GM23338 (cell line): ENCODE measurements around the gene TIMM17A. TPM values are rescaled to one million over a fixed set of nuclear protein-coding genes. Genes with fewer than 3 reads are reported as not detected.

Source experiments
- ATAC-seq: fragments of 200-7000 bp; cut with Tn5 transposase; 3 replicates; pipeline ENCODE4 v1.9.1; 2020
- DNase-seq: peaks from one replicate; pipeline ENCODE4 v3.0.0-alpha.2; 2015; ENCODE audit warnings: low spot score
- H2AFZ ChIP-seq: fragments of 200-600 bp; sonication (generic); 2 replicates; pipeline ENCODE4 v1.8.0; 2016; ENCODE audit warnings: antibody characterized with exemption, mild to moderate bottlenecking, moderate library complexity
- H3F3A ChIP-seq: fragments of 200-600 bp; sonication (generic); replicated peaks from 2 replicates; pipeline ENCODE4 v1.8.0; 2017; ENCODE audit warnings: antibody characterized with exemption, mixed run types, low read depth
- H3K27ac ChIP-seq: fragments of 200-600 bp; sonication (generic); 2 replicates; pipeline ENCODE4 v1.6.1; 2016; ENCODE audit warnings: low read depth
- H3K27me3 ChIP-seq: fragments of 200-600 bp; sonication (generic); 2 replicates; pipeline ENCODE4 v1.8.0; 2016; ENCODE audit warnings: mild to moderate bottlenecking, mixed run types, moderate library complexity; ENCODE audit not compliant: insufficient read depth
- H3K36me3 ChIP-seq: fragments of 200-600 bp; sonication (generic); 2 replicates; pipeline ENCODE4 v1.8.0; 2016; ENCODE audit warnings: mild to moderate bottlenecking; ENCODE audit not compliant: insufficient read depth
- H3K4me1 ChIP-seq: fragments of 200-600 bp; sonication (generic); 2 replicates; pipeline ENCODE4 v1.8.0; 2016; ENCODE audit warnings: mild to moderate bottlenecking, moderate library complexity; ENCODE audit not compliant: insufficient read depth
- H3K4me2 ChIP-seq: fragments of 200-600 bp; sonication (generic); 2 replicates; pipeline ENCODE4 v1.7.1; 2017; ENCODE audit warnings: mixed run types
- H3K4me3 ChIP-seq: fragments of 200-600 bp; sonication (generic); 2 replicates; pipeline ENCODE4 v1.6.1; 2016; ENCODE audit warnings: mixed run types
- H3K79me2 ChIP-seq: fragments of 200-600 bp; sonication (generic); replicated peaks from 2 replicates; pipeline ENCODE4 v1.8.0; 2017; ENCODE audit warnings: mild to moderate bottlenecking; ENCODE audit not compliant: insufficient read depth
- H3K9me2 ChIP-seq: fragments of 200-600 bp; sonication (generic); 2 replicates; pipeline ENCODE4 v1.8.0; 2017; ENCODE audit not compliant: insufficient read depth
- H4K20me1 ChIP-seq: fragments of 200-600 bp; sonication (generic); replicated peaks from 2 replicates; pipeline ENCODE4 v1.8.0; 2017; ENCODE audit warnings: mild to moderate bottlenecking; ENCODE audit not compliant: insufficient read depth
- H3K27ac Mint-ChIP-seq: 2 replicates; pipeline ENCODE4 v1.8.0; 2020; ENCODE audit warnings: inconsistent platforms, mild to moderate bottlenecking, moderate library complexity, mixed read lengths
- H3K27me3 Mint-ChIP-seq: 3 replicates; pipeline ENCODE4 v1.8.0; 2022; ENCODE audit warnings: low read depth, mild to moderate bottlenecking, moderate library complexity, mixed read lengths, inconsistent platforms; ENCODE audit not compliant: insufficient read depth, poor library complexity
- H3K36me3 Mint-ChIP-seq: 3 replicates; pipeline ENCODE4 v1.8.0; 2021; ENCODE audit warnings: low read depth, mild to moderate bottlenecking, inconsistent platforms, moderate library complexity, mixed read lengths
- H3K4me1 Mint-ChIP-seq: 3 replicates; pipeline ENCODE4 v1.8.0; 2020; ENCODE audit warnings: mild to moderate bottlenecking, inconsistent platforms, mixed read lengths
- H3K4me3 Mint-ChIP-seq: 3 replicates; pipeline ENCODE4 v1.8.0; 2021; ENCODE audit warnings: moderate library complexity, mild to moderate bottlenecking, inconsistent platforms, mixed read lengths
- H3K9me3 Mint-ChIP-seq: 3 replicates; pipeline ENCODE4 v1.8.0; 2020; ENCODE audit warnings: moderate library complexity, mild to moderate bottlenecking, inconsistent platforms, mixed read lengths
- CREB1 ChIP-seq: fragments of 250-450 bp; sonication (Bioruptor Pico); IDR thresholded peaks from 2 replicates; pipeline ENCODE4 v1.5.0; 2020; ENCODE audit warnings: low read depth, mild to moderate bottlenecking, moderate library complexity
- EZH2 ChIP-seq: fragments of 200-600 bp; sonication (generic); IDR thresholded peaks from one replicate; pipeline ENCODE4 v1.8.0; 2017; ENCODE audit warnings: antibody characterized with exemption, mild to moderate bottlenecking, low read depth; ENCODE audit not compliant: unreplicated experiment
- JUNB ChIP-seq: IDR thresholded peaks from one replicate; pipeline ENCODE4 v1.6.1; 2016; ENCODE audit warnings: antibody characterized with exemption; ENCODE audit not compliant: unreplicated experiment
- POLR2AphosphoS5 ChIP-seq: IDR thresholded peaks from 2 replicates; pipeline ENCODE4 v1.6.1; 2016; ENCODE audit warnings: antibody characterized with exemption, low read depth
- STAT1 ChIP-seq: IDR thresholded peaks from one replicate; pipeline ENCODE4 v1.6.1; 2016; ENCODE audit warnings: antibody characterized with exemption; ENCODE audit not compliant: unreplicated experiment
- ZNF331 ChIP-seq: fragments of 250-450 bp; sonication (Bioruptor Pico); IDR thresholded peaks from 2 replicates; pipeline ENCODE4 v1.5.0; 2020; ENCODE audit warnings: low read depth, mild to moderate bottlenecking, moderate library complexity
- polyA plus RNA-seq: library from polyadenylated mRNA; unstranded; fragments of >200 nt; fragmentation: Nextera tagmentation; extraction: Ambion mirVana; gene quantifications from 2 replicates; pipeline ENCODE4 v1.2.1, GENCODE V29; 2016
- total RNA-seq: library from RNA; depleted of rRNA; stranded (reverse); fragments of >200 nt; shearing (Covaris generic); gene quantifications from 2 replicates; pipeline ENCODE4 v1.2.3, GENCODE V29; 2014
- TF ChIP-seq, protein P1 (sequence below): IDR thresholded peaks from one replicate; pipeline ENCODE4 v1.6.1; 2018; ENCODE audit warnings: antibody characterized with exemption; ENCODE audit not compliant: unreplicated experiment
- TF ChIP-seq, protein P2 (sequence below): fragments of 250-450 bp; sonication (Bioruptor Pico); IDR thresholded peaks from 2 replicates; pipeline ENCODE4 v1.5.0; 2020; ENCODE audit warnings: mild to moderate bottlenecking, moderate library complexity
- TF ChIP-seq, protein P3 (sequence below): IDR thresholded peaks from 2 replicates; pipeline ENCODE4 v1.6.1; 2016; ENCODE audit warnings: antibody characterized with exemption

Gene TIMM17A
- total and polyA plus RNA-seq, 2 experiments from 2014 or later = 38.5 to 60.0 TPM

DNA sequence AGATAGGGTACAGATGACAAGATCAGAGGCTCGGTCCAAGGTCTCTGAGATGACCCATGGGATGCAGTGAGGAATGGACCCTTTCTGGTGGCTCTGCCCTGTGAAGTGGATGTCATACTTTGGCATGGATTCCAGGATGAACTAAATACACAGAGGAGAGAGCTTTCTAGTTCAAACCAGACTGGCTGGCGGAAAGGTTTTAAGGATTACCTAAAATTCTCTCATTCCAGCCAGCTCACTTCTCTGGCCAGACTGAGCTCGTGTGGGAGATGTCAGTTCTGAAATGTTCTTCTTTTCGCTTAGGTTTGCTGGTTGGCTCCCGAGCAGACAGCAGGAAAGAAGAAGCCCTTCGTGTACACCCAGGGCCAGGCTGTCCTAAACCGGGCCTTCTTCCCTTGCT is 33.3 kb downstream of the TIMM17A start (continued):
- TF ChIP-seq, protein P1, sequence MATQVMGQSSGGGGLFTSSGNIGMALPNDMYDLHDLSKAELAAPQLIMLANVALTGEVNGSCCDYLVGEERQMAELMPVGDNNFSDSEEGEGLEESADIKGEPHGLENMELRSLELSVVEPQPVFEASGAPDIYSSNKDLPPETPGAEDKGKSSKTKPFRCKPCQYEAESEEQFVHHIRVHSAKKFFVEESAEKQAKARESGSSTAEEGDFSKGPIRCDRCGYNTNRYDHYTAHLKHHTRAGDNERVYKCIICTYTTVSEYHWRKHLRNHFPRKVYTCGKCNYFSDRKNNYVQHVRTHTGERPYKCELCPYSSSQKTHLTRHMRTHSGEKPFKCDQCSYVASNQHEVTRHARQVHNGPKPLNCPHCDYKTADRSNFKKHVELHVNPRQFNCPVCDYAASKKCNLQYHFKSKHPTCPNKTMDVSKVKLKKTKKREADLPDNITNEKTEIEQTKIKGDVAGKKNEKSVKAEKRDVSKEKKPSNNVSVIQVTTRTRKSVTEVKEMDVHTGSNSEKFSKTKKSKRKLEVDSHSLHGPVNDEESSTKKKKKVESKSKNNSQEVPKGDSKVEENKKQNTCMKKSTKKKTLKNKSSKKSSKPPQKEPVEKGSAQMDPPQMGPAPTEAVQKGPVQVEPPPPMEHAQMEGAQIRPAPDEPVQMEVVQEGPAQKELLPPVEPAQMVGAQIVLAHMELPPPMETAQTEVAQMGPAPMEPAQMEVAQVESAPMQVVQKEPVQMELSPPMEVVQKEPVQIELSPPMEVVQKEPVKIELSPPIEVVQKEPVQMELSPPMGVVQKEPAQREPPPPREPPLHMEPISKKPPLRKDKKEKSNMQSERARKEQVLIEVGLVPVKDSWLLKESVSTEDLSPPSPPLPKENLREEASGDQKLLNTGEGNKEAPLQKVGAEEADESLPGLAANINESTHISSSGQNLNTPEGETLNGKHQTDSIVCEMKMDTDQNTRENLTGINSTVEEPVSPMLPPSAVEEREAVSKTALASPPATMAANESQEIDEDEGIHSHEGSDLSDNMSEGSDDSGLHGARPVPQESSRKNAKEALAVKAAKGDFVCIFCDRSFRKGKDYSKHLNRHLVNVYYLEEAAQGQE = no peak

DNA sequence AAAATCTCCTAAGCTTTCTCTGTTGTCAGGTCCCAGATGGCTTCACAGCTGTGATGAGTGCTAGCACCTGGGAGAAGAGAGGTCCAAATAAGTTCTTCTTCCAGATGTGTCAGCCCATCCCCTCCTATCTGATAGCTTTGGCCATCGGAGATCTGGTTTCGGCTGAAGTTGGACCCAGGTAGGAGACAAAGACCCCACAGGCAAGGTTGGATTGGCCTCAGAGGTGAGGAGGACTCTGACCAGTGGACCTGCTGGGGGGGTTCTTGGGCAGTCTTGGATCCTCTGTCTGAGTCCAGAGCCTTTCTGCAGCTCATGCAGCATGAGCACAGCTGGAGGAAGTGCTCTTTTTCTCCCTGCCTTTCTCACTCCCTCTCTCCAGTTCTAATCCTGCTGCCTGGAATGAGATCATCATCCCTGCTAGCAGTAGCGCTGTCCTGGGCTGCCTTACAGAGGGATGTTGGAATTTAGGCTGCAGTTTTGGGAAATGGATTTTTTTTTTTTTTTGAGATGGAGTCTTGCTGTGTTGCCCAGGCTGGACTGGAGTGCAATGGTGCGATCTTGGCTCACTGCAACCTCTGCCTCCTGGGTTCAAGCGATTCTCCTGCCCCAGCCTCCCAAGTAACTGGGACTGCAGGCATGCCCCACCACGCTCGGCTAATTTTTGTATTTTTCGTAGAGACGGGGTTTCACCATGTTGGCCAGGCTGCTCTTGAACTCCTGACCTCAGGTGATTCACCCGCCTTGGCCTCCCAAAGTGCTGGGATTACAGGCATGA is 34.2 kb downstream of the TIMM17A start:
- Mint-ChIP-seq H3K9me3 (no peaks in the 10 kb centered on the region), H3K36me3 (peaks cover 53% of the 10 kb centered on the region), H3K4me3 (no peak overlapping the region), H3K4me1 (peaks cover 5% of the 10 kb centered on the region), H3K27ac (no peak overlapping the region), H3K27me3 (peaks cover 6% of the 10 kb centered on the region)
- ATAC-seq = no peak
- Histone ChIP-seq H3K4me3 (no peak overlapping the region), H3K4me1 (no peaks in the 10 kb centered on the region; the same call in 1 of the 2 replicates), H2AFZ (no peak overlapping the region), H3K4me2 (no peak overlapping the region), H4K20me1 (peaks cover 4% of the 10 kb centered on the region; the same call in 1 of the 2 replicates), H3K79me2 (peaks cover 33% of the 10 kb centered on the region), H3K27me3 (no peaks in the 10 kb centered on the region), H3K36me3 (peaks cover 24% of the 10 kb centered on the region; the same call in 1 of the 2 replicates), H3K27ac (no peak overlapping the region), H3F3A (0 out of 2 replicates have a peak, but pooled peaks cover 3% of the 10 kb centered on the region), H3K9me2 (no peaks in the 10 kb centered on the region)
- DNase-seq = no peak
- no peak for TF ChIP-seq JUNB
- TF ChIP-seq, protein P2, sequence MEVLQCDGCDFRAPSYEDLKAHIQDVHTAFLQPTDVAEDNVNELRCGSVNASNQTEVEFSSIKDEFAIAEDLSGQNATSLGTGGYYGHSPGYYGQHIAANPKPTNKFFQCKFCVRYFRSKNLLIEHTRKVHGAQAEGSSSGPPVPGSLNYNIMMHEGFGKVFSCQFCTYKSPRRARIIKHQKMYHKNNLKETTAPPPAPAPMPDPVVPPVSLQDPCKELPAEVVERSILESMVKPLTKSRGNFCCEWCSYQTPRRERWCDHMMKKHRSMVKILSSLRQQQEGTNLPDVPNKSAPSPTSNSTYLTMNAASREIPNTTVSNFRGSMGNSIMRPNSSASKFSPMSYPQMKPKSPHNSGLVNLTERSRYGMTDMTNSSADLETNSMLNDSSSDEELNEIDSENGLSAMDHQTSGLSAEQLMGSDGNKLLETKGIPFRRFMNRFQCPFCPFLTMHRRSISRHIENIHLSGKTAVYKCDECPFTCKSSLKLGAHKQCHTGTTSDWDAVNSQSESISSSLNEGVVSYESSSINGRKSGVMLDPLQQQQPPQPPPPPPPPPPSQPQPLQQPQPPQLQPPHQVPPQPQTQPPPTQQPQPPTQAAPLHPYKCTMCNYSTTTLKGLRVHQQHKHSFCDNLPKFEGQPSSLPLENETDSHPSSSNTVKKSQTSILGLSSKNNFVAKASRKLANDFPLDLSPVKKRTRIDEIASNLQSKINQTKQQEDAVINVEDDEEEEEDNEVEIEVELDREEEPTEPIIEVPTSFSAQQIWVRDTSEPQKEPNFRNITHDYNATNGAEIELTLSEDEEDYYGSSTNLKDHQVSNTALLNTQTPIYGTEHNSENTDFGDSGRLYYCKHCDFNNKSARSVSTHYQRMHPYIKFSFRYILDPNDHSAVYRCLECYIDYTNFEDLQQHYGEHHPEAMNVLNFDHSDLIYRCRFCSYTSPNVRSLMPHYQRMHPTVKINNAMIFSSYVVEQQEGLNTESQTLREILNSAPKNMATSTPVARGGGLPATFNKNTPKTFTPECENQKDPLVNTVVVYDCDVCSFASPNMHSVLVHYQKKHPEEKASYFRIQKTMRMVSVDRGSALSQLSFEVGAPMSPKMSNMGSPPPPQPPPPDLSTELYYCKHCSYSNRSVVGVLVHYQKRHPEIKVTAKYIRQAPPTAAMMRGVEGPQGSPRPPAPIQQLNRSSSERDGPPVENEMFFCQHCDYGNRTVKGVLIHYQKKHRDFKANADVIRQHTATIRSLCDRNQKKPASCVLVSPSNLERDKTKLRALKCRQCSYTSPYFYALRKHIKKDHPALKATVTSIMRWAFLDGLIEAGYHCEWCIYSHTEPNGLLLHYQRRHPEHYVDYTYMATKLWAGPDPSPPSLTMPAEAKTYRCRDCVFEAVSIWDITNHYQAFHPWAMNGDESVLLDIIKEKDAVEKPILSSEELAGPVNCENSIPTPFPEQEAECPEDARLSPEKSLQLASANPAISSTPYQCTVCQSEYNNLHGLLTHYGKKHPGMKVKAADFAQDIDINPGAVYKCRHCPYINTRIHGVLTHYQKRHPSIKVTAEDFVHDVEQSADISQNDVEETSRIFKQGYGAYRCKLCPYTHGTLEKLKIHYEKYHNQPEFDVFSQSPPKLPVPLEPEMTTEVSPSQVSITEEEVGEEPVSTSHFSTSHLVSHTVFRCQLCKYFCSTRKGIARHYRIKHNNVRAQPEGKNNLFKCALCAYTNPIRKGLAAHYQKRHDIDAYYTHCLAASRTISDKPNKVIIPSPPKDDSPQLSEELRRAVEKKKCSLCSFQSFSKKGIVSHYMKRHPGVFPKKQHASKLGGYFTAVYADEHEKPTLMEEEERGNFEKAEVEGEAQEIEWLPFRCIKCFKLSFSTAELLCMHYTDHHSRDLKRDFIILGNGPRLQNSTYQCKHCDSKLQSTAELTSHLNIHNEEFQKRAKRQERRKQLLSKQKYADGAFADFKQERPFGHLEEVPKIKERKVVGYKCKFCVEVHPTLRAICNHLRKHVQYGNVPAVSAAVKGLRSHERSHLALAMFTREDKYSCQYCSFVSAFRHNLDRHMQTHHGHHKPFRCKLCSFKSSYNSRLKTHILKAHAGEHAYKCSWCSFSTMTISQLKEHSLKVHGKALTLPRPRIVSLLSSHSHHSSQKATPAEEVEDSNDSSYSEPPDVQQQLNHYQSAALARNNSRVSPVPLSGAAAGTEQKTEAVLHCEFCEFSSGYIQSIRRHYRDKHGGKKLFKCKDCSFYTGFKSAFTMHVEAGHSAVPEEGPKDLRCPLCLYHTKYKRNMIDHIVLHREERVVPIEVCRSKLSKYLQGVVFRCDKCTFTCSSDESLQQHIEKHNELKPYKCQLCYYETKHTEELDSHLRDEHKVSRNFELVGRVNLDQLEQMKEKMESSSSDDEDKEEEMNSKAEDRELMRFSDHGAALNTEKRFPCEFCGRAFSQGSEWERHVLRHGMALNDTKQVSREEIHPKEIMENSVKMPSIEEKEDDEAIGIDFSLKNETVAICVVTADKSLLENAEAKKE = no peak
- no peak for TF ChIP-seq CREB1
- TF ChIP-seq STAT1 = no peak
- TF ChIP-seq POLR2AphosphoS5 = no peak
- TF ChIP-seq ZNF331 = no peak
- TF ChIP-seq, protein P1 = no peak
- no peak for TF ChIP-seq EZH2
- TF ChIP-seq, protein P3, sequence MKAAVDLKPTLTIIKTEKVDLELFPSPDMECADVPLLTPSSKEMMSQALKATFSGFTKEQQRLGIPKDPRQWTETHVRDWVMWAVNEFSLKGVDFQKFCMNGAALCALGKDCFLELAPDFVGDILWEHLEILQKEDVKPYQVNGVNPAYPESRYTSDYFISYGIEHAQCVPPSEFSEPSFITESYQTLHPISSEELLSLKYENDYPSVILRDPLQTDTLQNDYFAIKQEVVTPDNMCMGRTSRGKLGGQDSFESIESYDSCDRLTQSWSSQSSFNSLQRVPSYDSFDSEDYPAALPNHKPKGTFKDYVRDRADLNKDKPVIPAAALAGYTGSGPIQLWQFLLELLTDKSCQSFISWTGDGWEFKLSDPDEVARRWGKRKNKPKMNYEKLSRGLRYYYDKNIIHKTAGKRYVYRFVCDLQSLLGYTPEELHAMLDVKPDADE = no peak
